HG03196 (cell line): ENCODE results near the gene CD247.
A peak's percentile ranks its signal among the peaks of the same experiment; 100 is the strongest.

ENCODE experiments used
- ATAC-seq: cut with Tn5 transposase; IDR thresholded peaks from one replicate; pipeline ENCODE4 v1.9.1; 2021; ENCODE audit not compliant: unreplicated experiment

The CD247 gene

DNA sequence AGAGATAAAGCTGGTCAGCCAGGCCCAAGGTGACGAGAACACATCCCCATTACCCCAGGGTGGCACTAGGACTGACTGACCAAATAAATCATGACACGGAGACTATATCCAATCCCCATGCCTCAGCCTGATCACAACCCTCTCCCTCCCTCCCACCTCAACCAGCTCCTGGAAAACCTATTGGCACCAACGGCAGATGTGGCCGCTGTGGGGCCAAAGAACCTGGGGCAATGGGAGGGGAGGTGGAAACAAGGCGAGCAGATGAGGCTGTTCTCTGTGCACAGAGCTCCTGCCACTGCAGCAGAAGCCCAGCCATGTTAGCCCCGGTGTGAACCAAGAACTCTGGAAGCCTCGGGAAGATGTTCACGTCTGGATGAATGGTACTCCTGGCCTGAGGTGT is 77.6 kb downstream of the CD247 start:
- ATAC-seq: no peak

DNA sequence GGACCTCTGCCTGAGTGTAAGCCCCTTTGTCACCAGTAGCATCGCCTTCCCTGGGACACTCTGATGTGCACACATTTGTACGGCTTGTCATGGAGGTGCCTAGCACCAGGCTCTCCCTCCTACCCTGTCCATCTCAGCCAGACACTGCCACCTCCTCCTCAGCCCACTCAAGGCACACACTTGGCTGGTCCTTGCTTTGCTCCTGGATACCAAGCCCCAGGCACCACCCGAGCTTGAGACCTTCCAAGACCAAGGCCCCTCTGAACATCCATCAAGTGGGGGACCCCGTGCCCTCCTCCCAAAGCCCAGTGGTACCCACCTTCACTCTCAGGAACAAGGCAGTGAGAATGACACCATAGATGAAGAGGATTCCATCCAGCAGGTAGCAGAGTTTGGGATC is 78.0 kb downstream of the CD247 start:
- no peak for ATAC-seq

DNA sequence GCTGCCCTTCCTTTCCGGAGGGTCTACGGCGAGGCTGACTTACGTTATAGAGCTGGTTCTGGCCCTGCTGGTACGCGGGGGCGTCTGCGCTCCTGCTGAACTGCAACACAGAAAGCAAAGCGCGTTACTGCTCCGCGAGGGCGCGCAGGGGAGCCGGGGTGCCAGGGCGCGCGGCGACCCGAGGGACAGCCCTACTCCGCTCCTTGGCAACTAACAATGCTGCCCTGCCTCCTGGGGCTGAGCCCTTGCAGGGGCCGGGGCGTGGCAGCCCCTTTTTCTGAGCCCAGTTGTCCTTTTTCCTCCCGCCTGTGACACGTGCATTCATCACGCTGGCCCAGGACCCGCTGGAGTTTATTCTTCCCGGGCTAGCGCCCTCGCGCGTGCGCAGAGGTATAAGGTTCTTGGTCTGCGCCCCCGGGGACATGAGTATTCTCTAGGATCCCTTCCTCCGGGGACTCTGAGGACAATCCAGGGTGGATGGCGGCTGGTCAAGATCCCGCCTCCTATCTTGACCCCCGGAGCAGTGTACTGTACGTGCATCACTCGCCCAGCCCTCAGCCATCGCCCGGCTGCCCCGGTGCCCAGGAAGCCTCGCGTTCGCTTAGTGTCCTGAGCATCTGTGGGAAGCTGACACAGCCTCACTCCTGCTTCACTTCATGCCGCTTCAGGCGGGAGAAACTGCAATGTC is 78.9 kb downstream of the CD247 start:
- no peak for ATAC-seq

DNA sequence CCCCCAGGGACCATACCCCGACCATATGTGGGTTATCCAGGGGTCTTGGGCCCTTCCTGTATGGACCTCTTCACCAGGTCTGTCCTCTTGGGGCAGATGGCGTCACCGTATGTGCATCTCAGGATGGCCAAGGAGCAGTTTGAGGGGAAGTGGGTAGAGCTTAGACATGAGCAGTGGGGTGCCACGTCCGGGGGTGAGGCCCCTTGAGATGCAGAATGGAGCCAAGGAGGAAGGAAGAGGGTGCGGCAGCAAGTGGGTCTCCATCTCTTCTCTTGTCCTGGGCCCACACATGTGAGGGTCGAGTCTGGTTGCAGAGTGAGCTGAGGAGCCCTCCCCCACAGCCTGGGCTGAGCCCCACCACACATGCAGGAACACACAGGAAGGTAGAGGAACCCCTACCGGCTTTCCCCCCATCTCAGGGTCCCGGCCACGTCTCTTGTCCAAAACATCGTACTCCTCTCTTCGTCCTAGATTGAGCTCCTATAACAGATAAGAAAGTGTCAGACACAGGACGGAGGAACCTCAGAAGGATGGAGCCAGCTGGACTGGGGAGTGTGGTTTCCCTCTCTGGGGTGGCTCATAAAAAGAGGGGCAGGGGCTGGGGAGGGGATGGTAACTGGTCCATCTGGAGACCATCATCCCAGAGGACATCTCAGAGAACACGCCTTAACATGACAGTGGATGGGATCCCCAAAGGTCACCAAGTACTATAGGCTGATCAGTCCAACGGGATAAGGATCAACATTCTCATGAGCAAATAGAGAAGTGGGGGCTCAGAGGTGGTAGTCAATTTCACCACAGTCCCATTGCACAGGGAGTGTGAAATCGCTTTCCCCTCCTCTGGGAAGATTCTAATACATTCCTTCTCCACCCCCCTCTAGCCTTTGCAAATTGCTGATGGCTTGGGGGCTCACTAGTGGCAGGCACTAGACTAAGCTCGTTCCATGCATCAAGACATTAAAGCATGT is 79.9 kb downstream of the CD247 start:
- no peak for ATAC-seq

DNA sequence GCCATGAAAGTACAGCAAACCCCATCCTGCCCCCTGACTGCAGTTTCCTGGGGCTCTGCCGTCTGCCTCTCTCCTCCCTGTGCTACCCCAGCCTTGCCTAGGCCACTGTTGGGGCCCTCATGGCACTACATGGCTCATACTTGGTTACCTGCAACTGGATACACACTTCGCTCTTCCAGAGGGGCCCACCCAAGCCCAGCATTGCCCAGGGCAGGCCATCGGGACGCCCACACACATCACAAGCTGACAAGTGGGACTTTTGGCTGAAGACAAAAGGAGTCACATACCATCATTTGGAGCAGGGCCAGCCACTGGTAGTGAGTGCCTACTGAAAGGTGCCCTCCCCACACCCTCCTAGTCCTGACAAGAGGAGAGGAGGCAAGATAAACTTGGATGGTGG is 82.8 kb downstream of the CD247 start:
- ATAC-seq: no peak

DNA sequence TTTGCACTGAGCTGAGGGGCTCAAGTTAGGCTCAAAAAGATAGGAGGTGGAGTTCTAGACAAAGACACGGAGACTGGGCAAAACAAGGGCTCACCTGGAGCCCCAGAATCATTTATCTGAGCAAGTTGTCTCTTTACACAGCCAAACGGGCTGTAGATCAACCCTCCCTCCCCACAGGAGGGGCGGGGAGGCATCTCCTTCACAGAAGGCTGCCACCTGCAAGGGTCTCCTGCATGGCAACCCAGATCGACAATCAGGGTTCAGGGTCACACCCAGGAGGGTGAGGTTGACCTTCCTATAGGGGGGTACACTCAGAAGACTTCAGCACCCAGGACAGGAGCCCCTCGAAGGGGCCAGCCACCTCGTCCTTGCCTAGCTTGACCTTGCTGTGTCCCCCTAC is 84.0 kb downstream of the CD247 start:
- no peak for ATAC-seq

DNA sequence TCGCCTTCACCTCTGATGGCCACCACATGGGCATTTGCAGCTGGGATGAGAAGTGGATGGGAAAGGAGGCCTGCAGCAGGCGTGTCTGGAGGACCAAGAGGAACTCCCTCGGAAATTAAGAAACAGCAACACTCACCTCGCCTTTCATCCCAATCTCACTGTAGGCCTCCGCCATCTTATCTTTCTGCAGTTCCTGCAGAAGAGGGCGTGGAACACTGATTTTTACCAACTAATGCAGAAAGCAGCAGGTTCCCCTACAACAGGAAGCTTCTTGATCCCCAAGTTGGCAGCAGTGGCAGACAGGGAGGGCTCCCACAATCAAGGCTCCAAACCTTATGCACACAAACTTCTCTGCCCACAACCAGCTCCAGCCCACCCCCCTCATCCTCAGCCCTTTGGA is 84.4 kb downstream of the CD247 start:
- no peak for ATAC-seq

DNA sequence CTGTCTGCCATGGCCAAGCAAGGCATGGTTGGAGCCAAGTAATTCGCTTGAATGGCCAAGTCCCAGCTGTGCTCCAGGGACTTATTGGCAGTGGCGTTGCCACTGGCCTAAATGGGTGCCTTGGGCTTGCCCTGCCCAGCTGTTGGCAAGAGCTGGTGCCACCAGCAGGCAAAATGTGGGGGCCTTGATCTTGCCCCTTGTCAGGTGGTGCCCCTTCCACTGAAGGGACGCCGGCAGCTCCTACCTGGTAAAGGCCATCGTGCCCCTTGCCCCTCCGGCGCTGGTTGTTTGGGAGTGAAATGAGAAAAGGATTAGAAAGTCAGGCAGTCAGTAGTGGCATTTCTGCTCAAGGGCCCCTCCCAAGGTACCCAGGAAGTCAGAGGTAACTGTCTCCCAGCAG is 85.5 kb downstream of the CD247 start:
- ATAC-seq: no peak

DNA sequence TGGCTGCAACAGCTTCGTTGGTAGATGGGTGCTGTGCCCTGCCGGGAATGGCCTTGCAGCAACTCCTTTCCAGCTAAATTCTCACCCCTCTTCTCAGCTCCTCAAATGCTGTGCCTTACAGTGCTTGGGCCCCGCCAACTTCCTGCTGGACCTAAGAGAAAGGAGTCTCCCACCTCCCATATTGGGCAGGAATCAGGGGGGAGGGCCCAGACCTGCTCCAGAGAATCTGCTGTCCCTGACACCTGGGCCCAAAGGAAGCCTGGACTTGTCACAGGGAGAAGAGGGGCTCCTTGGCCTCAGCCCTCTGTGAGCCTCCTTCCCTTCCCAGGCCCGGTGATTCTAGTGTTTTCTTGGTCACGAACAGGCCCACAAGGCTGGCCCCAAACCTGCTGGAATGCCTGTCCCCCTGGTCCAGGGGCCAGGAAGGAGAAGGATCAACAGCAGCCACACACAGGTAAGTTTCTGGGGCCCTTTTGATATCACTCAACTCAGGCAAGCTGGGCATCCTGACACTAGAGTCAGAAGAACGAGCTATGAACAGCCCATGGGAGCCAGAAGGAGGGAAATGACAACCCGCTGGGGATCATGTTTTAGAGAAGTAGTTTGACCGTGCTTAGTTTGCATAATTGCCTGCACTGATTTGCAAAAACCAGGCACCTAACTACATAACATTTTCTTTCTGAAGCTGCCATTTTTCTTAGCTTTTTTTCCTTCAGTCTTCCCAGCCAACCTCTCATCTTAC is 86.2 kb downstream of the CD247 start:
- no peak for ATAC-seq

DNA sequence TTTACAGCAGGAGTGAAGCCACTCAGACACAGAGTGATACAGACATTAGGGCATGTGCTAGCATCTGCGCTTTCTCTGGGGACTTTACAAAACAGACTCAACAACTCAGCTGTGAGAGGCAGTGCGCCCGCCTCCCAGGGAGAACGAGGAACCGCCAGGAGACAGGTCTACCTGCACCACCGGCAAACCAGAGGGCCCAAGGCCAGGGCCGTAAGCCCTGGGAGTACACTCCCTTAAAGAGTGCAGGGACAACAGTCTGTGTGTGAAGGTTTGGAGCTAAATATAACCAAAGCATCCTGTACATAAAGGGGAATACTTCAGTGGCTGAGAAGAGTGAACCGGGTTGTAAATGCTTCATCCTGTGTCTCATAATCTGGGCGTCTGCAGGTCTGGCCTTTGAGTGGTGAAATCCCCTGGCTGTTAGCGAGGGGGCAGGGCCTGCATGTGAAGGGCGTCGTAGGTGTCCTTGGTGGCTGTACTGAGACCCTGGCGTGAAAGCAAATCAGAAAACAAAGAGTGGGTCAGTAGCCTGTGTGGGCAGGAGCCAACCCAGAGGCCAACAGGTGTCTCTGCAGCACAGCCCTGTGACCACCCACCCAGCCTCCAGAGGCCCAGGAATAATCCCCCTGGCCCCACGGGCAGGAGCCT is 86.9 kb downstream of the CD247 start:
- no peak for ATAC-seq

DNA sequence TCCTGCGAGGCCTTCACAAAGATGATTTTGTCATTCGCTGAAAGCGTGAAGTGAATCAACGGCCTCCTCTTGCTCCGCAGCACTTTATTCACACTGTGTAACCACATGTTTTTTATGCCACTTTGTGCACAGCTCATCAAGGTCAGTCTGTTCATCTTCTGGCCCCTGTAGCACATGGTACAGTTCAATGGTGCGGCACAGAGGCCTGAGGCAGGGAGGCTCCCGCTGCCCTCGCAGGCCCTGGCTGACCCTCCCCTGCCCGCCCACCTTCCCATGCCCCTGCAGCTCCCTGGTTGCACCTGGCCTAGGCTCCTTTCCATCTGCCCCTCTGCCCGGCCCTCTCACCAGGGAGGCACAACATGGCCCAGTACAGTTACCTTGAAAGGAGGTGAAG is 87.5 kb downstream of the CD247 start:
- no peak for ATAC-seq

DNA sequence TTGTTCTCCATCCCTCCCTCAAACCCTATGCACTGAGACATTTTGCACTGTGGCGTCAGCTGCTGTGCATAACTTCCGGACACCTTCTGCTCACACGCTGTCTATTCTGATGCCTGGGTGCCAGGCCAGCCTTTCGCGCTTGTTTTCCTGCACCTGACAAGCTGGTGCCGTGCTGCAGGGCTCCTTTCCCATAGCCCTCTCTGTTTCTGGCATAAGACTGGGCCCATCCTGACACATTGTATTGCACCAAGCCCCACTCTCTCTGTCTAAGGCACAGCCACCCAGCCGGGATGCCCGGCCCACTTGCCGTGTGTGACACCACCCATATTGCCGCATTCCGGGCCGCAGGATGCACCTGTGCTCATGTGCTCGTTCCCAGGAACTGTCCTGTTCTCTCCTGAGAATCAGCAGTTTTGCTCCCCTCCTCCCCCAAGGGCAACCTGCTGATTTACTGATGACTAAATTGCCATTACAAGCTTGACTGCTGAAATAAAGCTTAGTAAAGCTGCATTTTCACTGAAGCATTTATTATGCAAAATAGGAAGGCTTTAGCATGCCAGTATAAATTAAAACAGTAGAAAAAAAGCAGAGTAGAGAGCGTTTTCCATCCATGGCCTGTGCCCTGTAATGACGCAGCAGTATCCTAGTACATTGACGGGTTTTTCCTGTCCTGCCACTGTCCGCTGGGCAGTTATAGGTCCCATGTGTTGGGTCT is 88.0 kb downstream of the CD247 start:
- ATAC-seq: no peak

DNA sequence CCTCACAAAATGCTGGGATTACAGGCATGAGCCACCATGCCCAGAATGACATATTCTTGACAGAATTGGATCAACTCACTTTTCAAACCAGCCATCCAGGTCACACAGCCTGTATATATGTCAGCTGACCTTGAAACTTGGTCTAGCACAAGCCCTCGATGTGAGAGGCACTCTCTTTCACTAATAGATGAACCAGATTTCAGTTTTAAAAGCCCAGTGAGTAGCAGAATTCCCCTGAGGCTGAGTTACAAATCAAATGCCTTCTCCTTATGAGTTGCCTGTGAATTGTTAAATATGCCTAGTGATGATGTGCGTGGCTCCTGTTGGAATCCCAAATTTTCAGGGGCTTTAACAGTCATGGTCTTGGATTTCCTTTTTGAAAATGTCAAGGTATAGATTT is 88.7 kb downstream of the CD247 start:
- peak; percentile 34 for ATAC-seq

DNA sequence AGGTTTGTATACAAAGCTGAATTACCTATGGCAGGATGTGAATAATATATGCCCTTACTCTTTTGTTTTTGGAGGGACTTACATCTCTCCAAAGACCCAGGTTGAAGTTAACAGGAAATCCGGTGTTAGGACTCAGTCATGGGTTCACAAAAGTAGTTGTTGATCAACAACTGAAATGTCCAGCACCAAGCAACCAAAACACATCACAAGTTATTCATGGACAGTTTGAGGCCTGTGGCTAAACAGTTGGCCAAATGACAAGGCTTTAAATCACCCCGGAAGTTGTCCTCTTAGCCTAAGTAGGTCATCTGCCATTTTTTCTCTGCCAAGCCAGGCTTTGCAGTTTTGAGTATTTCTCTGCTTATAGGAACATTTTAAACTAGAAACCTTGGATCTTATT is 89.9 kb downstream of the CD247 start:
- no peak for ATAC-seq

DNA sequence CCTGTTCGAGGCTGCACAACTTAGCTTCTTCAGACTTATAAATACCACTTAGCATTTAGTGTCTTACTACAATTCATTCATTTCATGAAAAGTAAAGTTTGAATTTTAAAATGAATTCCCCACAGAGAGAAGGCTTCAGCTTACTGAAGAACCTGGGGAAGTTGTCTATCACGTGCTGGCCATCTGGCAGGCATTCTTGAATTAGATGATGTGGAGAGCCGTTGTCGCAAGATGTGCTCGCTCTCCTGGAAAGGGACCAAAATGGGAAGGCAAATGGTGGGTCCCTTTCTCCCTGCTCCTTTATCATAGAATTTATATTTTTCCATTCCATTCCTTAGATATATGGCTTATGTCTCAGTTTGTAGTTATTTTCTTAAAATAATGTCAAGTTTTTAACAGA is 90.5 kb downstream of the CD247 start:
- ATAC-seq: no peak

DNA sequence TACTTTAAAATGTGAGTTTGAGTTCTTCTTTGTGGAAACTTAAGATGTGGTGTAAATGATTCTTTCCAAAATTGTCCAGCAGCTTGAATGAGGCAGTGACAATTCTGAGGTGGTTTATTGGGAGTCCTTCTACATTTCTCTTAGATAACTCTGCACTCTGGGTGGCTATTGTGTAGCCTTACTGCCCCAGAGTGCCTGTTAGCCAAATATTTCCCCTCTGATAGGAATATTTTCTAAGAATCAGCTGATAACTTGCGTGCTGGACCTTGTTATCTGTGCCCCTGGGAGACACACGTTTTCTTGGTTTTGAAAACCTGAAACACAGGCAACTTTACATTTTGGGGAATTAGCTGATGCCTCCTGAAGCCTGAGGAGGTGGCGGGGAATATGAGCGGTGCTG is 91.6 kb downstream of the CD247 start:
- no peak for ATAC-seq

DNA sequence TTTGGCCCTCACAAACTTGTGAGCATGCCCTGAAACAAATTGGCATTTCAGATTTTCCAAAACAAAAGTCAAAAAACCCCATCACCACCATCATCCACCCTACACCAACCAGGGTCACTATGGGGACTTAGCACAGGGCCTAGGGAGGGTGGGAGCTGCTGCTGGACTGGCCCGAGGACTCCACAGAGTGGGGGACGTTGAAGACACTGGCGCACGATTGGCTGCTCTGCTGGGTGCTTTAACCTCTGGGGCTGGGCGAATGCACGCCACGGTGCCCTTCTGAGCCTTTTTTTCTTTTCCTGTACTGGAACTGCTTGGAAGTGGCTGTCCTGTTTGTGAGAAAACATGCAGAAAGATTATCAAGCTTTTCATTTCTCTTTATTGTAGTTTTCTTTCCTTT is 92.8 kb downstream of the CD247 start:
- ATAC-seq: no peak

DNA sequence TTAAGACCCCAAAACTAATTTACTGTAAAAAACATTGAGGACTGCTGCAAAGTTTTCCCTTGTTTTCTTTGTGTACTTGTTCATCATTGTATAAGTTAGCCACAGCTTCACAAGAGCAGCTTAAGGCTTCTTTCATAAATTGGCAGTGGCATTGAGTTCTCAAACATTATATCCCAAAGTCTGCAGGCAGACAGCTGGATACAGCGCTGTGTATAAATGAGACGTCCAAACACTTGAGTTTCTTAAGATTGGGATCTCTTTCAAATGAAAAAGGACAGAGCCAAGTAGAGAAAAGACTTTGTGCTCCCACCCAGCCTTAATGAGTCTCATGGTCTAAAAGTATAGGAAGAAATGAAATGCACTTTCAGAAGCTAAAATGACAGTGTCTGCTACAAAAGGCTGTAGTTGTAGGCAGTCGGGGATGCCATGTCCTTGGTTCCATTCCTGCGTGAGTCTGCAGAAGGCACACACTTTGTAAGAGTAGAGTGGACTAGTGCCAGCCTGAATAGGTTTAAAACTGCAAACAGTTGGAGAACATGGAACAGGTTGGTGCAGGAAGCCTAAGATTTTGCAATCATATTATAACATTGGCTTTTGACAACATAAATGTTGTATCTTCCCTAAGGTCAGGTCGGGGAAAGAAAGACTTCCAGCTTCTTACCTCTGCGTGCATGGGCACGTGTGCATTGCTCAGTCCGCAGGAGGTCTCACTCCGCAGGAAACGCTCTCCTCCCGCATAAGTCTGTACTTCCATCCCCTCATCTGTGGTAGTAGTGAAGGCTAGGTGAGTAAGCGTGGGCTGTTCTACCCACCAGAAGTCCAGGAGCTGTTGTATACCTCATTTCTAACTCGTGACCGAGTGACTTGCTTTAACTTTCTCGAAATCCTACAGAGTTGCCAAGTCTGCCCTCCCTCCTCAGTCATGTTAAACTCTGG is 94.4 kb downstream of the CD247 start:
- ATAC-seq: no peak

DNA sequence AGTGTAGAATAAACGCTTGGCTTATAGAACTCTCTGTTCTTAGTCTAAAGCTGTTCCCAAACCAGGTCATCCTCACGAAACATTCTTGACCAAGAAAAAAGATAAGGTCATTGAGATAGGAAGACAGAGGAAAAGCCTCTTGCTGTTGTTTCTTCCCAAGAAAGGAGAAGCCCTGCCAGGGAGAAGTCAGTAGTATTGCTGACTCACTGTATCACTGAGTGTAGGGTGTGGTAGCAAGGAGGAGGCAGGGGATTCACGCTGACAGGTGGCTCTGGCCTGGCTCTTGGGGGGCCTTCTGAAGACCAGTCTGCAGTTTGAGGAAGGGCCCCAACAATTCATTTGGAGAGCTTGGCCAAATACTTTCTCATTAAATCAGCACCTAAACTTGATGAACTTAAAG is 97.8 kb downstream of the CD247 start:
- no peak for ATAC-seq

DNA sequence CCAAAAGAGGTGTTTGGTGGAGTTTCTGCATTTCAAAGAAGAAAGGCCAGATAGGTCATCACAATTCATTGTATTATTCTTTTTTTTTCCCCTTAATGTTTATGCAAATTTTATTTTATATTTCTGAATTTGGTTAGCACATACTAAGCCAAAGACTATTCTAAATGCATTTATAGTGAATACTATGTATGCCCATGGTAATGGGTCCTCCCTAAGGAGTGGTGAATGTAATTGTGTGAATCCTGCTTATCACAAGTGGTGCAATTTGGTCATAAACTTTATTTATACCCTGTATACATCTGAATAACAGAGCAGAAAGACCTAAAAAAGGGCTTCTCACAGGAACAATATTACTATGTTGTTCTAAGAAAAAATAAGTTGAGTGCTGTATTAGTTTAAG is 99.1 kb downstream of the CD247 start:
- ATAC-seq: no peak
